ENCODE data around the gene BCAS3. TPM values are rescaled to one million over a fixed set of nuclear protein-coding genes. Genes with fewer than 3 reads are reported as not detected.
"Not testable (repeated sequence)": the region's sequence is repeated elsewhere in the genome, so short reads cannot be mapped to it uniquely, and the experiment has no call there.

Gene BCAS3
- total RNA-seq, 1 experiment from 2014 or later: 14.3 TPM

DNA sequence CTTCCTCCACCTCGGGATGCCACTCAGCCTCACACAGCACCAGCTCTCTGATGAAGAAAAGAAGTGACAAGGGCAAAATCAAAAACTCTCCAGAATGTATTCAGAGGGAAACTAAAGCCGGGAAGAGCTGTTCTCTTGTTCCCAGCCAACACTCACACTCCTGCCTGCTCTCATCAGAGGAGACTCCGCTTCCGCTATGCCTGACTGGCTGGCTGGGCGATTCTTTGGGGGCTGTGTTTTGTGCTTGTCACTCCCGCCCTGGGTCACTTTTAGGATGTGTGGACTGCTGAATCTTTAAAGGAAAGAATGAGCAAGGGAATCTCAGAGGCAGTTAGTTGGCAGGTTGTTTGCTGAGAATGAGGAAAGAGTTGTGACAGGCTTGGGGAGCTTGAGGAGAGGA lies 667.4 kb downstream of the BCAS3 start:
- H3K9me3 ChIP-seq (replicated peaks): 0 out of 2 replicates have a peak, but pooled peaks cover 2% of the 10 kb centered on the region
- no peaks in the 10 kb centered on the region for H3K36me3 ChIP-seq
- no peaks in the 10 kb centered on the region for H3K27me3 ChIP-seq (replicated peaks)
- no peaks in the 10 kb centered on the region; the same call in 1 of the 2 replicates for H3K4me1 ChIP-seq (replicated peaks)
- H3K27ac ChIP-seq: no peak overlapping the region
- H3K4me3 ChIP-seq: no peak overlapping the region
- DNase-seq (ENCODE audit: low read depth in 1 of 2, low spot score in 2 of 2): no peak

DNA sequence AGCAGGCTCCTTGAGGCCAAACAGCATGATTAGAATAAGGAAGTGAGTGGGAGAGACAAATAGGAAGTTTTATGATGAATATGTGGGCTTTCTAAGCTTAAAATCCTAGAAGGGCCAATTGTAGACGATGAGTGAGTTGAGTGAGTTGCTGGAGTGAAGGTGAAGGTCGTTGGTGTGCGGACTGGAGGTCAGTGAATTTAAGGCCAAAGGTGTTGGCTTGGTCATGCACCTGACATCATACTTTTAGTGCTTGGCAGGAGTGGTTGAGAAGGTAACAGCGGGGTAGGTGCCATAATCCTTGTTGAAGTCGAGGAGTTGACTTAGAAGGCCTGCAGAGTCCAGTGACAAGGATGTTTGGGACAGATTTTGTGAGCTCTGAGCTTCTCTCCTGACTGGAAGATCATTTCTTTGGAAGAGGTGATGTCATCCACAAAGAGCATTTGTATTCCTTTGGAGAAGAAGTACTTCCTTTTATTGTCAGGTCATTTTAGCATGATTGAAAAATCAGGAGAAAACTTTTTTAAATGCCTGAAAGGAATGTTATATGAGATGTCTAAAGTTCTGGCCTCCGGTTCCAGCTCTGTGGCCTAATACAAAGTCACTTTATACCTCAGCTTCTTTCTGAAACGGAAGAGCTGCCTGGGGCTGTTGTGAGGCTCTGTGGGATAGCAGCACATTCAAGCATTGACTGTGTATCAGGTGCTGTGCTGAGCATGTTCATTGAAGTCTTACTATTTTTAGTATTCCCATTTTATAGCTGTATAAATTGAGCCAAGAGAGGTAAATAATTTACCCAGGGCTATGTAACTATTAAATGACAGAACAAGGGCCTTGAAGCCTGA lies 668.4 kb downstream of the BCAS3 start:
- no peak for DNase-seq (ENCODE audit: low read depth in 1 of 2, low spot score in 2 of 2)
- no peak overlapping the region for H3K27ac ChIP-seq
- 0 out of 2 replicates have a peak, but pooled peaks cover 2% of the 10 kb centered on the region for H3K9me3 ChIP-seq (replicated peaks)
- H3K36me3 ChIP-seq: no peaks in the 10 kb centered on the region
- no peak overlapping the region for H3K4me3 ChIP-seq
- no peaks in the 10 kb centered on the region for H3K27me3 ChIP-seq (replicated peaks)
- no peaks in the 10 kb centered on the region; the same call in 1 of the 2 replicates for H3K4me1 ChIP-seq (replicated peaks)

DNA sequence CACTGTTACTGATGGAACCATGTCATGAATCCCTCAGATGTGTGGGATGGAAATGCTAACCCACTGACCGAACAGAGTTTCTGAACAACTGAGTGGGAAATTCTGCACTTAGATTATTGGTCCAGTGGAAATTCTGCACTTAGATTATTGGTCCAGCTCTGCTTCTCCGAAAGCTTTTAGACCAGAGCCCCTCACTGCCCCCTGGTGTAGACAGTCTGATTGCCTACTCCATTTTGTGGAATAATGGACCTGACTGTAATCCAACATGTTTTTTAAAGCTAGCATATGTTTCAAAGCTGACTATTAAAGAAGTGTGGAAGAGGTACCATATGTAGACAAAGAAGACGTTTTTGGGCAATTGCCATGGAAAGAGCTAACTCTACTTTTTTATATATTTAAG lies 671.7 kb downstream of the BCAS3 start:
- no peak for DNase-seq (ENCODE audit: low read depth in 1 of 2, low spot score in 2 of 2)
- 0 out of 2 replicates have a peak, but pooled peaks cover 2% of the 10 kb centered on the region for H3K9me3 ChIP-seq (replicated peaks)
- H3K36me3 ChIP-seq: no peaks in the 10 kb centered on the region
- H3K4me1 ChIP-seq (replicated peaks): no peaks in the 10 kb centered on the region
- H3K4me3 ChIP-seq: no peak overlapping the region
- no peak overlapping the region for H3K27ac ChIP-seq
- no peaks in the 10 kb centered on the region for H3K27me3 ChIP-seq (replicated peaks)

DNA sequence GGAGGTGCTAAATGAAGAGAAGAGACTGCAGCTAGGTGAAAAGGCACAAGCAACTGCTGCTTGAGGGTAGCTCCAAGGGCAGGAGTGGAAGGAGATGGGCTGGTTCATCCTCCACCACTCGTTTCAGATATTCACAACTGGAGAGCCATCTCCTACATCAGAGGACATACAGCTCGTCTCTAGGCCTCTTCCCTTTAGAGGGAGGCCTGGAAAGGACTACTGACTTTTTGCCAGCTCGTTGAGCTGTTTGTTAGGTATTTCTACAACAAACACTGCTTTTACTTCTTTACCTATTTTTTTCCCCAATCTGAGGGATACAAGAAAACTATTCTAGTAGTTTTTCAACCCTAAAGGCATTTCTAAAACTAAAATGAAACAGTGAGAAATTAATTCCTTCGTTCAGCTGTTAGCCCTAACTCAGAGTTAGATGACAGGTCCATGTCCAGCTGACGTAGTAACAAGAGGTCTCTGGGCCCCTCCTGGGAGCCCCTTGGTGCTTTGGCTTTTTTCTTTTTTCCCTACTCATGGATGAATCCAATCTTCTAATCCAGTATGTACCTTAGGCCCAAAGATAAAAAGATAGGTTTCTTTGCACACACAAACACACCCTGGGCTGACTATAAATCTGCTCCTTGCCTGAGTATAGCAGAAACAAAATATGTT lies 674.2 kb downstream of the BCAS3 start:
- H3K9me3 ChIP-seq (replicated peaks): no peaks in the 10 kb centered on the region
- no peak overlapping the region for H3K4me3 ChIP-seq
- H3K36me3 ChIP-seq: no peaks in the 10 kb centered on the region
- H3K27ac ChIP-seq: no peak overlapping the region
- DNase-seq (ENCODE audit: low read depth in 1 of 2, low spot score in 2 of 2): no peak
- no peaks in the 10 kb centered on the region for H3K27me3 ChIP-seq (replicated peaks)
- peaks cover 10% of the 10 kb centered on the region for H3K4me1 ChIP-seq (replicated peaks)

DNA sequence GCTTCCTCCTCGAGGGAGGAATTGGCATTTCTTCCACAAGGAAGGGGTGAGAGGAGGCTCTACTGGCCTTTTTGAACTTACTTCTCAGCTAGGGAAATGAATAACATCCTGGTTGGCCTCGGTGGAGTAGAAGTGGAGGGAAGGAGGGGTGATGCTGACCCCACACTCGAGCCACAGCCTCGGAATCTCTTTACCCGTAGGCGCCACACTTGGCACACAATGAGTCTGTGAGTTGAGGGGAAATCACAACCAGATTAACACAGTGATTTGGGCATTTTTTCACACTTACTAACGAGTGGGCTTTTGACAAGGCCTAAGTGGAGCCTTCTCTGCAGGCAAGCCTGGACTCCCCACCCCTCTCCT lies 674.7 kb downstream of the BCAS3 start:
- Histone ChIP-seq H3K27ac (no peak overlapping the region), H3K27me3 (replicated peaks) (no peaks in the 10 kb centered on the region), H3K36me3 (no peaks in the 10 kb centered on the region), H3K9me3 (replicated peaks) (no peaks in the 10 kb centered on the region), H3K4me1 (replicated peaks) (peaks cover 10% of the 10 kb centered on the region), H3K4me3 (no peak overlapping the region)
- DNase-seq (ENCODE audit: low read depth in 1 of 2, low spot score in 2 of 2): no peak

DNA sequence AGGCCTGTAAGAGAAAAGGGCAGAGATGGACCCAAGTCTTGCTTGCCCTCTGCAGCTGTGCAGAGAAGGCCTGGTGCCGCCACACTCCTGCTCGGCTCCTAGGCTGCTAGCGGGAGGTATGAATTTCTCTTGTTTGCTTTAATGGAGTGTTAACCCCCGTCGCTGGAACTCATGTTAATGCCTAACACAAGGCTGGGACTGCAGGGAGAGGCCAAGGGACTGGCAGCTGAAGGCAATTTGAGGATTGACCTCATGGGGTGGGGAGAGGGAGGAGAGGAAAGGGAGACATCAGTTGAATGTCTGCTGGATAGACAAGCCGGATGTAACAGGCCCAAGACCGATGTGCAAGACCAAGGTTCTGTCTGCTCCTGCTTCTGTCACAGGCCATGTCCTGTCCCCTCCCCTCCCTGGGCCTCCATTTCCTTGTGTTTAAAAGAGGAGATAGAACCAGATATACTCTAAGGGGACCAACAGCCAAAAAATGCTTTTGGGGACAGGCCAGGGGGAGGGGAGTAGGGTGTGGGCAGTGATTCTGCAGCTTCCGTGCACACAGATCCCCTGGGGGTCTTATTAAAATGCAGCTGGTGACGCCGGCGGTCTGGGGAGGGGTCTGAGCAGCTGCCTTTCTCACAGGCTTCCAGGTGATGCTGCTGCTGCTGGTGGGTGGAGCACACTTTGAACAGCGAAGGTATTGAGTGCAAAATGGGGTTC lies 675.3 kb downstream of the BCAS3 start:
- no peaks in the 10 kb centered on the region for H3K36me3 ChIP-seq
- peaks cover 10% of the 10 kb centered on the region for H3K4me1 ChIP-seq (replicated peaks)
- H3K4me3 ChIP-seq: no peak overlapping the region
- no peaks in the 10 kb centered on the region for H3K27me3 ChIP-seq (replicated peaks)
- no peaks in the 10 kb centered on the region for H3K9me3 ChIP-seq (replicated peaks)
- H3K27ac ChIP-seq: no peak overlapping the region
- DNase-seq (ENCODE audit: low read depth in 1 of 2, low spot score in 2 of 2): no peak

DNA sequence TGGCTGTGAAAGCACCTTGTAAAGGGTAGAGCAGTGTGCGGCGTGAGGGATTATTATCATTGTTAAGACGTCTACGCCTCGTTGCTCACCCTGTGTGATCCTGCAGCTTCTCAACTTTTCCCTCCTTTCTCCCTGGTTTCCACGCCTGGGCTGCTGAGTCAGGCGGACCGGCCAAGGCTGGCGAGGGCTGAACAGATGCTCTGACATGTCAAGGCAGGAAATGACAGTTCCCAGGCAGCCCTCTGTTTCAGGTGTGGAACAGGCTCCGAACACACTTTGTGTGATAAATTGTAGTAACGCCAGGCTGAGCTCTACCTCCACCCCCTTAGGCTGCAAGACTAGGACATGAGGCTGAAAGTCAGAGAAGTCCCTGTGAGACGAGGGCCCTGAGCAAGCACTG lies 676.0 kb downstream of the BCAS3 start:
- H3K36me3 ChIP-seq: no peaks in the 10 kb centered on the region
- no peaks in the 10 kb centered on the region for H3K9me3 ChIP-seq (replicated peaks)
- peaks cover 10% of the 10 kb centered on the region for H3K4me1 ChIP-seq (replicated peaks)
- no peak overlapping the region for H3K27ac ChIP-seq
- no peak overlapping the region for H3K4me3 ChIP-seq
- no peaks in the 10 kb centered on the region for H3K27me3 ChIP-seq (replicated peaks)
- no peak for DNase-seq (ENCODE audit: low read depth in 1 of 2, low spot score in 2 of 2)

DNA sequence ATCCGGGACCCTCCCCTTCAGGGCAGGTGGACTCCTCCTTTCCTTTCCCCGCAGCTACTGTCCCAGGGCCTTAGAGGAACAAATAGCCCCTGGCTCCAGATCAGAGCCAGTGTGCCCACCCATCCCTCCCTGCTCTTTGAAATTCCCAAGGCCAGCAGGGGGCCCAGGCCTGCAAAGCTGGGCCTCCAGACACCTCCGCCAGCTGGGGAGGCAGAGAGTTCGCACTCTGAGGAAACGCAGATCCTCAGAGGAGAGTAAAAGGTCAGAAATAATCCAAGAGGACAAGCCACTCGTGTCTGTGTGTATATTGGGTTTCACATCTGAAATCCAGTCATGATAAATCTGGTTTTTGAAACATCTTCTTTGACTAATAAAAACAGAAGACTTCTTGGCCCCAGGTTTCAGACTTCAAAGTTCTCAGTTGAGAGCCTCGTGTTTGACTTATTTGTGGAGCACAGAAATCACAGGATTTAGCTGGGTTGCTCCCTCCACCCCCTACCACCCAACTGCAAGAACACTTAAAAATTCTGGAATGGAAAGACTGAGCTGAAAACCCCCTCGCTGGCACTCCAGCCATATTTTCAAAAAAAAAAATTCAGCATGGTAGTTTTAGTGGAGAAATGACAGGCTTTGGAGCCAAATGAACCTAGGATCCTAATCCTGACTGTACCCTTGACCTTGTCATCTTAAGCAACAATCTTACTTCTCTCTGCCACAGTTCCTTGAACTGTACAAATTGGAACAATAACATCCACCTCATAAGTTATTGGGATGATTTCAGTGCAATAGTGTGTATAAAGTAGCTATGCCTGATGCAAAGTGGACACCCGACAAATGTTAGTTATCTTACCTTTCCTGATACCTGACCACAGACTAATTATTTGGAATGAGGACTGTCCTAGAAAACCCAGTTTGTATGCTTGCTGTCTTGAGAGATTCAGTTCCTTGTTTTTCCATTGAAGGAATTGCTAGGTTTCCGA lies 677.5 kb downstream of the BCAS3 start:
- no peaks in the 10 kb centered on the region for H3K36me3 ChIP-seq
- H3K9me3 ChIP-seq (replicated peaks): no peaks in the 10 kb centered on the region
- H3K4me1 ChIP-seq (replicated peaks): peaks cover 10% of the 10 kb centered on the region
- no peak overlapping the region for H3K27ac ChIP-seq
- no peak overlapping the region for H3K4me3 ChIP-seq
- no peaks in the 10 kb centered on the region for H3K27me3 ChIP-seq (replicated peaks)
- no peak for DNase-seq (ENCODE audit: low read depth in 1 of 2, low spot score in 2 of 2)

DNA sequence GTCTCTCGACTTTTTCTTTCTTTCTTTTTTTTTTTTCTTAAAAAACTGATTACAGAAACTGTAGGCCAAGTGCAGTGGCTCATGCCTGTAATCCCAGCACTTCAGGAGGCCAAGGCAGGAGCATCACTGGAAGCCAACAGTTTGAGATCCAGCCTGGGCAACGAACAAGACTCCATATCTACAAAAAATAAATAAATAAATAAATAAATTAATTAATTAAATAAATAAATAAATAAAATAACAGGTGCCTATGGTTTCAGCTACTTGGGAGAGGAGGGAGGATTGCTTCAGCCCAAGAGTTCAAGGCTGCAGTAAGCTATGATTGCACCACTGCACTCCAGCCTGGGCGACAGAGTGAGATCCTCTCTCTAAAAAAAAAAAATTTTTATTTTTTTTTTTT lies 679.4 kb downstream of the BCAS3 start:
- not testable (repeated sequence) for DNase-seq (ENCODE audit: low read depth in 1 of 2, low spot score in 2 of 2)

DNA sequence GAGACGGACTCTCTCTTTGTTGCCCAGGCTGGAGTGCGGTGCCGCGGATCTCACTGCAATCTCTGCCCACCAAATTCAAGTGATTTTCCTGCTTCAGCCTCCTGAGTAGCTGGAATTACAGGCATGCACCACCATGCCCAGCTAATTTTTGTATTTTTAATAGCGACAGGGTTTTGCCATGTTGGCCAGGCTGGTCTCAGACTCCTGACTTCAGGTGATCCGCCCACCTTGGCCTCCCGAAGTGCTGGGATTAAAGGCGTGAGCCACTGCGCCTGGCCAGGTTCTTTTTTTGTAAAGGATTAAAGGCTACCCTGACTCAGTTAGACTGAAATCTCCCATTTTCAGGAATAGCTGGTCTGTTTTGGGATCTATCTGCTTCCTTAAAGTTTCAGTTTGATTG lies 681.9 kb downstream of the BCAS3 start:
- H3K27me3 ChIP-seq (replicated peaks); H3K36me3 ChIP-seq; H3K9me3 ChIP-seq (replicated peaks): not testable (repeated sequence)

More for the DNA sequence above, 679.4 kb downstream of the BCAS3 start:
- H3K36me3 ChIP-seq; H3K27ac ChIP-seq; H3K4me3 ChIP-seq; H3K9me3 ChIP-seq (replicated peaks); H3K27me3 ChIP-seq (replicated peaks): not testable (repeated sequence)
- peaks cover 14% of the 10 kb centered on the region for H3K4me1 ChIP-seq (replicated peaks)

DNA sequence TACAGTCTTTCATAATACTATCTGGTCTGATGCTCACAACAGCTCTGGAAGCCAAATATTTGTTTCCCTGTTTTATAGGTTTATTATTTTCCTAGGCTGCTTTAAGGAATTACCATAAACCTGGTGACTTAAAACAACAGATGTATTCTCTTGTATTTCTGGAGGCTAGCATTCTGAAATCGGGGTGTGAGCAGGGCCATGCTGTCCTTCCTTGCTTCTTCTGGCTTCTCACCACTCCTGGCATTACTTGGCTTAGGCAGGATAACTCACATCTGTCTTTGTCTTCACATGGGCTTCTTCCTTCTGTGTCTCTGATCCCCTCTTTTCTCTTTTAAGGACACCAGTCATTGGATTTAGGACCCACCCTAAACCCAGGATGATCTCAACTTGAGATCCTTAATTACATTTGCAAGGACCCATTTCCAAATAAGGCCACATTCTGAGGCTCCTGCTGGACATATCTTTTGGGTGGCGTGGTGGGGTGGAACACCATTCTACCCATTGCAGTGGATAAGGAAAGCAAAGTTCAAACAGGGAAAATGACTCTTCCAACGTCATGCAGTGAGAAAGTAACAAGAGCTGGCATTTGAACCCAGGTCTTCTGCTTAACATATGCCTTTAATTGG lies 682.8 kb downstream of the BCAS3 start:
- Histone ChIP-seq H3K27me3 (replicated peaks) (no peaks in the 10 kb centered on the region), H3K27ac (no peak overlapping the region), H3K4me3 (no peak overlapping the region), H3K36me3 (no peaks in the 10 kb centered on the region), H3K4me1 (replicated peaks) (peaks cover 14% of the 10 kb centered on the region), H3K9me3 (replicated peaks) (no peaks in the 10 kb centered on the region; the same call in 1 of the 2 replicates)
- DNase-seq (ENCODE audit: low read depth in 1 of 2, low spot score in 2 of 2): no peak

More for the DNA sequence above, 681.9 kb downstream of the BCAS3 start:
- not testable (repeated sequence) for H3K4me3 ChIP-seq; DNase-seq (ENCODE audit: low read depth in 1 of 2, low spot score in 2 of 2); H3K27ac ChIP-seq
- peaks cover 14% of the 10 kb centered on the region for H3K4me1 ChIP-seq (replicated peaks)

DNA sequence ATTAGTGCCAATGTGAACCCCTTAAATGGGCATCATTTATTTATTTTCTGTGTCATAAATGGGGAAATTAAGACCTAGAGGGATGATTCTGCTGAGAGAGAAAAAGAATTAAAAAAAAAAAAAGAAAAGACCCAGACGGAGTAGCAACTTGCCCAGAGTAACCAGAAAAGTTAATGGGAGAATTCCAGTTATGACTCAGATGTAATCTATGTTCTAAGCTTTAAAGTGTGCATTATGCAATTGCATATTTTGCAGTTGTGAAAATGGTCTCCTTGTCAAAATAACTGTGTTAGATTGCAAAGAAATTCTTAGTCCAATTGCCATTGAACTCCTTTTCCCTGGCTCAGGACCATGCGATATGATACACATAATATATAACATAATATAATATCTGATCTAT lies 683.4 kb downstream of the BCAS3 start:
- DNase-seq (ENCODE audit: low read depth in 1 of 2, low spot score in 2 of 2): no peak
- peaks cover 12% of the 10 kb centered on the region for H3K4me1 ChIP-seq (replicated peaks)
- H3K9me3 ChIP-seq (replicated peaks): no peaks in the 10 kb centered on the region; the same call in 1 of the 2 replicates
- no peak overlapping the region for H3K27ac ChIP-seq
- no peaks in the 10 kb centered on the region for H3K27me3 ChIP-seq (replicated peaks)
- H3K4me3 ChIP-seq: no peak overlapping the region
- H3K36me3 ChIP-seq: no peaks in the 10 kb centered on the region

Measured in SJSA1 (cell line).